HG03565 (cell line): ENCODE data around the gene FAM72A.
"Not testable (repeated sequence)": the region's sequence is repeated elsewhere in the genome, so short reads cannot be mapped to it uniquely, and the experiment has no call there.

Source experiments
- ATAC-seq: cut with Tn5 transposase; IDR thresholded peaks from one replicate; pipeline ENCODE4 v1.9.1; 2021; ENCODE audit warnings: mild to moderate bottlenecking, moderate library complexity; ENCODE audit not compliant: unreplicated experiment

FAM72A gene

GRCh38 chr1:206173110-206173719 is 29.4 kb downstream of the FAM72A start:
- not testable (repeated sequence) for ATAC-seq

- not testable (repeated sequence) for ATAC-seq
Observed at GRCh38 chr1:206169794-206170193, 32.8 kb downstream of the FAM72A start.

DNA sequence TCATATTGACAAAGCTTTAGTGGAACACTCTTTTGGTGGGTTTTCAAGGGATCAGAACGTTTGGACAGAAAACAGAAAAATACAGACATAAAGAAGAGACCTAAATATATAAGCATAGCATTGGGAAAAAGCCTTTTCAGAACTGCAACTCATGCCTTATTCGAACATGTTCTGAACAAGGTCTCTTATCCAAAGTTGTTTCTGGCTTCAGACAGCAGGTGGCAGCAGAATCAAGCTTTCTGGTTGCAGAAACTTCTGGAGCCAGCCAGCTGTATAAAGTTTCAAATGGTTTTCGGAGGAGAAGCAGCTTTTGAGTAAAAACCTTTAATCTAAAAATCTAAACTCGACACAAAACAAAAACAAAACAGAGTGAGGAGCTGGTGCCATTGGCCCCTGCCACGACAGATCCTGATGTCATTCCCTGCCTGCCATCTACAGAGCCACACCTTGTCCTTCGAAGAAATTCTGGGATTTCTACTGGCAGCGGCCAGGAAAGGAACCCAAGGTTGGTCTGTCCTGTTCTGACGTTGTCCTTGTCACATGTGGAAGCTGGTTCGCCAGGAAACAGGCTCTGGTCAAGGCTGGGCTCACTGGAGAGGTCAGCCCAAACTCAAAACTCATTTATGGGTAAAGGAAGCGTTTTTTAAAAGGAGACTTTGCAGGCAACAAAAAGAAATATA is 35.1 kb downstream of the FAM72A start:
- ATAC-seq: peak; percentile 72

GRCh38 chr1:206145771-206146290 is 56.8 kb downstream of the FAM72A start:
- ATAC-seq: no peak

- ATAC-seq: no peak
Observed at GRCh38 chr1:206144605-206145004, 58.0 kb downstream of the FAM72A start.

DNA sequence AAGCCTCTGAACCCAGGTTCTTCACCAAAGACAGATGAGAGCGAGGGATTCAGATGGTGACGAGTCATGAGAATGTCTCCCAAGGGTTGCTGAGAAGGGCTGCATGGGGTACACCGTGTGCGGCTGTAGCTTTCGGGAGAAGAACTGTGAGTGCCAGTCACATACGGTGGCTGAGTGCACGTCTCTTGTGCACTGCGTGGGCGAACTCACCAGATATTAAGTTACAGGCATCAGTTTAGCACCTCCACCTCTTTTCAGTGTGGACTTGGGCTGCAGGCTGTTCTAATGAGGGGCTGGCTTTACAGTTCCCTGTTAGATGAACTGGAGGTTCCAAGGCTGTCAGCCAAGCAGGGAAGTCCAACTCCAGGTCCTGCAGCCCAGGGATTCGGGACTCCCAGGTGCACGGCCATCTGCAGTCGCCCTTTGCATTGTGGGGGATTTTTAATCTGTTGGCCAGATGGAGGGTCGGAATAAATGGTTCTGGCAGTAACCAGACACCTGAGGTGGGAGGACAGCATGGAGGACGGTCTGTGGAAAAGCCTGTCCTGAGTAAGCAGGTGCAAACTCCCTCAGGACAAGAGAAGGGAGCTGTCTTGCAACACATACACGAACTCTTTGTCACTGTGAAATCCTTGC is 59.0 kb downstream of the FAM72A start:
- ATAC-seq: no peak

DNA sequence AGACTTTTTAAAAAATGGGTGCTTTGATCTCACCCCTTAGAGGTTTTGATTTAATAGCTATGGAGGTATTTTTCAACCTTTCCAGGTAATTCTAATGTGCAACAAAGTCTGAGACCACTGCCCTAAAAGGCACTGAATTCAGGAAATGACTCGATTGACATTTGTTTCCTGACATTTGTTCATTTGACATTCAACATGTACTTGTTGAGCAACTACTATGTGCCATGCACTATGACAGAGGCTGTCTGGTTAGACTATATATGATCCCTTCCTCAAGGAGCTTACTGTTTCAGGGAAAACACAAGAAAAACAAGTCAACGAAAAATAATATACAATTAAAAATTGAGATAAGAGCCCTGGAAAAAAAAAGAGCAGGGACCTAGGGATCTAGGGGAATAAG is 59.9 kb downstream of the FAM72A start:
- no peak for ATAC-seq

DNA sequence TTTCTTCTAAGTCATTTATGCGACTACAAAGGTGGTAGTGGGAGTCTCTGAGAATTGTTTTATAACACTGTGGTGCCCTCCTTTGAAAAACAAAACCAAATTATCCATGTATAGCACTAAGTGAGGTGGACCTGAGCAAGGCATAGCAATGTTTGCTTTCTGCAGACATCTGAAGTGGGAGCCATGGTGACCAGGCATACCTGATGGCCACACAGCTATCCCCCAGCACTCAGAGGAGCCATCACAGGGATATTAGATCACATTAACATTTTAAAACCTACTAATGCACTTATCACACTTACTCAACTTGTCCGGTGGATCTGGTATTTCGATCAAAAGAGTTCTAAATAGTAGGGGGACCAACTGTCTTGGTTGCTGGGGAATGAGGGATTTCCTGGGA is 60.6 kb downstream of the FAM72A start:
- no peak for ATAC-seq

GRCh38 chr1:206136241-206136640 is 66.4 kb downstream of the FAM72A start:
- ATAC-seq: no peak
